Heart left ventricle (tissue), 13 donors: ENCODE data around the gene MRPL47.

ENCODE experiments used
- CTCF ChIP-seq, 12 donors: fragments of 200-600 bp; sonication (generic) in 4 of 12; IDR thresholded peaks; one replicate each; pipeline versions ENCODE4 v1.5.0 to v1.8.0; 2018 to 2022; ENCODE audit warnings: antibody characterized with exemption in 12 of 12, mild to moderate bottlenecking in 5 of 12
- POLR2A ChIP-seq, 2 donors: fragments of 450-650 bp; IDR thresholded peaks; one replicate each; pipeline ENCODE4 v1.6.1; 2017; ENCODE audit warnings: antibody characterized with exemption in 2 of 2, mild to moderate bottlenecking in 2 of 2, moderate library complexity in 2 of 2
- donor health status: ischemic (EF 13 %, LVEDD 7.1; RV severe dilation, severe dysfunction).
- donor health status: DM: no; HTN: yes; CAD: no.
- donor health status: DM: no; HTN: no; CAD: no.
- donor health status: ischemic (EF 25% LVEDD 6.9; RV normal size, moderate dysfunction).
- donor health status: ischemic (EF 25% LVEDD 5.7; RV mildly dilated, moderate dysfunction).
- donor health status: ischemic (EF 35%, LVEDD 5.7; RV mildly dilated, moderate dysfunction).
- donor health status: nonischemic (EF 11% LVEDD 7.7; RV severe dilation, severe dysfunction).
- donor health status: DM: yes; HTN: yes; CAD: no.
- donor health status: PGD.
- donor health status: ischemic (EF 29% LVEDD 5.4; RV normal size, mild dysfunction).
- donor health status: nonischemic (EF 23%, LVEDD 6.1; RV moderate dilation, normal function).

- TF ChIP-seq CTCF (IDR thresholded peaks at IDR 0.05) (peak; percentile 75 to 95 (median 89)), POLR2A (IDR thresholded peaks at IDR 0.05) (no peak)
These were observed 45.6 kb downstream of the MRPL47 start for GRCh38 chr3:179558742-179559364.
